K562 (cell line): ENCODE results near the gene GEMIN7. TPM values are rescaled to one million over a fixed set of nuclear protein-coding genes. Genes with fewer than 3 reads are reported as not detected.

Source experiments
- CREB1 ChIP-seq, 2 experiments: sonication (generic) in 1 of 2; formaldehyde crosslinking in 1 of 2; IDR thresholded peaks; 2 replicates each; pipeline versions ENCODE4 v1.6.1 to v1.8.0; 2012 to 2022; ENCODE audit warnings: inconsistent platforms in 1 of 2, mild to moderate bottlenecking in 1 of 2, missing genetic modification reagents in 1 of 2, moderate library complexity in 1 of 2
- E2F8 ChIP-seq: fragments of 450-650 bp; IDR thresholded peaks from 2 replicates; pipeline ENCODE4 v1.7.1; 2018; ENCODE audit warnings: mild to moderate bottlenecking, low read depth; ENCODE audit not compliant: partially characterized antibody
- GABPA ChIP-seq: fragments of 200-800 bp; sonication (Bioruptor generic); conservative IDR thresholded peaks from 2 replicates; pipeline ENCODE4 v1.6.1; 2016; ENCODE audit warnings: low read depth, missing genetic modification characterization, missing compliant biosample characterization
- GABPB2 ChIP-seq: fragments of 250-450 bp; sonication (Bioruptor Pico); conservative IDR thresholded peaks from 2 replicates; pipeline ENCODE4 v1.5.1; 2021; ENCODE audit warnings: mild to moderate bottlenecking
- HBP1 ChIP-seq: fragments of 450-650 bp; formaldehyde crosslinking; IDR thresholded peaks from 2 replicates; pipeline ENCODE4 v1.4.0; 2022; ENCODE audit warnings: missing genetic modification characterization
- NBN ChIP-seq: fragments of 450-650 bp; IDR thresholded peaks from 2 replicates; pipeline ENCODE4 v1.6.1; 2016; ENCODE audit warnings: low read depth, mild to moderate bottlenecking
- NCOA4 ChIP-seq: fragments of 450-650 bp; IDR thresholded peaks from 2 replicates; pipeline ENCODE4 v1.6.1; 2018; ENCODE audit warnings: mild to moderate bottlenecking; ENCODE audit not compliant: partially characterized antibody
- NR2C2 ChIP-seq, 2 experiments: fragments of 200-800 bp in 1 of 2; sonication (Bioruptor generic) in 1 of 2; sonication (generic) in 1 of 2; formaldehyde crosslinking in 1 of 2; IDR thresholded peaks; 2 replicates each; pipeline versions ENCODE4 v1.6.1 to v1.8.0; 2016 to 2022; ENCODE audit warnings: mild to moderate bottlenecking in 1 of 2, missing compliant biosample characterization in 1 of 2, missing genetic modification characterization in 1 of 2, missing genetic modification reagents in 1 of 2
- POLR2H ChIP-seq: IDR thresholded peaks from 2 replicates; pipeline ENCODE4 v1.6.1; 2016; ENCODE audit warnings: missing genetic modification characterization, low read depth, mild to moderate bottlenecking, control low read depth, missing compliant biosample characterization, moderate library complexity
- RAD51 ChIP-seq: fragments of 450-650 bp; IDR thresholded peaks from 2 replicates; pipeline ENCODE4 v1.7.1; 2016; ENCODE audit warnings: low read depth, mild to moderate bottlenecking, borderline replicate concordance
- SMARCA5 ChIP-seq: fragments of 450-650 bp; IDR thresholded peaks from 2 replicates; pipeline ENCODE4 v1.6.1; 2016
- TRIM24 ChIP-seq, 2 experiments: fragments of 450-650 bp; IDR thresholded peaks; 2 replicates each; pipeline ENCODE4 v1.6.1; 2016
- polyA plus RNA-seq, 8 experiments: library from polyadenylated mRNA; depleted of rRNA in 4 of 8; stranded (reverse) in 5 of 8; unstranded in 3 of 8; fragments of >200 nt; fragmentation: Nextera tagmentation in 2 of 8; fragmentation: Illumina TruSeq in 1 of 8; extraction: Ambion mirVana in 2 of 8; extraction: Trizol in 1 of 8; gene quantifications; 2 replicates each; pipeline versions ENCODE4 v1.2.1 to v1.2.3, GENCODE V29; 2011 to 2014; ENCODE audit warnings: inconsistent platforms in 1 of 8, missing spikeins in 1 of 8
- total RNA-seq, 7 experiments: library from RNA; depleted of rRNA in 6 of 7; stranded (reverse); fragments of >200 nt in 6 of 7; fragmentation: Illumina TruSeq in 2 of 7; extraction: Trizol in 2 of 7; gene quantifications; 2 replicates each; pipeline versions ENCODE4 v1.2.1 to v1.2.3, GENCODE V29; 2011 to 2021; ENCODE audit warnings: low replicate concordance in 1 of 7
- TF ChIP-seq, protein P1 (sequence below), 2 experiments: fragments of 450-650 bp in 1 of 2; sonication (generic) in 1 of 2; formaldehyde crosslinking in 1 of 2; IDR thresholded peaks in 1 of 2; conservative IDR thresholded peaks in 1 of 2; 2 replicates each; pipeline versions ENCODE4 v1.6.1 to v1.8.1; 2016 to 2023; ENCODE audit warnings: mild to moderate bottlenecking in 2 of 2, moderate library complexity in 2 of 2, inconsistent platforms in 1 of 2, missing genetic modification reagents in 1 of 2
- TF ChIP-seq, protein P2 (sequence below): fragments of 450-650 bp; IDR thresholded peaks from 2 replicates; pipeline ENCODE4 v1.7.0; 2016; ENCODE audit warnings: borderline replicate concordance
- TF ChIP-seq, protein P3 (sequence below): fragments of 450-650 bp; IDR thresholded peaks from 2 replicates; pipeline ENCODE4 v1.6.1; 2018; ENCODE audit warnings: mild to moderate bottlenecking, low read depth; ENCODE audit not compliant: partially characterized antibody

The GEMIN7 gene
- total and polyA plus RNA-seq, 9 of the 15 experiments (the other 6 are each of a cell fraction or from before 2014, with no cell fraction given): 23.1 to 124 (median 54.9) TPM

- no peak for TF ChIP-seq NBN
- no peak for TF ChIP-seq RAD51
- TF ChIP-seq POLR2H (tag): peak; percentile 81; the same call in 1 of the 2 replicates
- TF ChIP-seq HBP1 (CRISPR knock-in tag): no peak
- TF ChIP-seq, protein P1, sequence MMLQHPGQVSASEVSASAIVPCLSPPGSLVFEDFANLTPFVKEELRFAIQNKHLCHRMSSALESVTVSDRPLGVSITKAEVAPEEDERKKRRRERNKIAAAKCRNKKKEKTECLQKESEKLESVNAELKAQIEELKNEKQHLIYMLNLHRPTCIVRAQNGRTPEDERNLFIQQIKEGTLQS (IDR thresholded peaks at IDR 0.05): no peak
- TF ChIP-seq, protein P1 (CRISPR knock-in tag; conservative IDR thresholded peaks at IDR 0.05): 0 out of 2 replicates have a peak, but pooled peaks have one; percentile 22
- no peak for TF ChIP-seq TRIM24 (IDR thresholded peaks at IDR 0.05)
- peak; percentile 9 for TF ChIP-seq NCOA4
- TF ChIP-seq GABPA (tag): peak; percentile 99
- peak; percentile 69; the same call in 1 of the 2 replicates for TF ChIP-seq CREB1 (IDR thresholded peaks at IDR 0.05)
- TF ChIP-seq CREB1 (CRISPR knock-in tag; IDR thresholded peaks at IDR 0.05): peak; percentile 66; the same call in 1 of the 2 replicates
- TF ChIP-seq, protein P2, sequence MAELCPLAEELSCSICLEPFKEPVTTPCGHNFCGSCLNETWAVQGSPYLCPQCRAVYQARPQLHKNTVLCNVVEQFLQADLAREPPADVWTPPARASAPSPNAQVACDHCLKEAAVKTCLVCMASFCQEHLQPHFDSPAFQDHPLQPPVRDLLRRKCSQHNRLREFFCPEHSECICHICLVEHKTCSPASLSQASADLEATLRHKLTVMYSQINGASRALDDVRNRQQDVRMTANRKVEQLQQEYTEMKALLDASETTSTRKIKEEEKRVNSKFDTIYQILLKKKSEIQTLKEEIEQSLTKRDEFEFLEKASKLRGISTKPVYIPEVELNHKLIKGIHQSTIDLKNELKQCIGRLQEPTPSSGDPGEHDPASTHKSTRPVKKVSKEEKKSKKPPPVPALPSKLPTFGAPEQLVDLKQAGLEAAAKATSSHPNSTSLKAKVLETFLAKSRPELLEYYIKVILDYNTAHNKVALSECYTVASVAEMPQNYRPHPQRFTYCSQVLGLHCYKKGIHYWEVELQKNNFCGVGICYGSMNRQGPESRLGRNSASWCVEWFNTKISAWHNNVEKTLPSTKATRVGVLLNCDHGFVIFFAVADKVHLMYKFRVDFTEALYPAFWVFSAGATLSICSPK: 0 out of 2 replicates have a peak, but pooled peaks have one; percentile 73
- TF ChIP-seq GABPB2 (CRISPR knock-in tag): no peak
- no peak; the same call in 1 of the 2 replicates for TF ChIP-seq NR2C2 (CRISPR knock-in tag; IDR thresholded peaks at IDR 0.05)
- TF ChIP-seq NR2C2 (tag; IDR thresholded peaks at IDR 0.05): peak; percentile 98
- no peak for TF ChIP-seq SMARCA5
- TF ChIP-seq, protein P3, sequence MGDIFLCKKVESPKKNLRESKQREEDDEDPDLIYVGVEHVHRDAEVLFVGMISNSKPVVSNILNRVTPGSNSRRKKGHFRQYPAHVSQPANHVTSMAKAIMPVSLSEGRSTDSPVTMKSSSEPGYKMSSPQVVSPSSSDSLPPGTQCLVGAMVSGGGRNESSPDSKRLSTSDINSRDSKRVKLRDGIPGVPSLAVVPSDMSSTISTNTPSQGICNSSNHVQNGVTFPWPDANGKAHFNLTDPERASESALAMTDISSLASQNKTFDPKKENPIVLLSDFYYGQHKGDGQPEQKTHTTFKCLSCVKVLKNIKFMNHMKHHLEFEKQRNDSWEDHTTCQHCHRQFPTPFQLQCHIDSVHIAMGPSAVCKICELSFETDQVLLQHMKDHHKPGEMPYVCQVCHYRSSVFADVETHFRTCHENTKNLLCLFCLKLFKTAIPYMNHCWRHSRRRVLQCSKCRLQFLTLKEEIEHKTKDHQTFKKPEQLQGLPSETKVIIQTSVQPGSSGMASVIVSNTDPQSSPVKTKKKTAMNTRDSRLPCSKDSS: peak; percentile 54
- peak; percentile 87 for TF ChIP-seq E2F8
These were observed 39.8 kb upstream of the GEMIN7 start, which contains the start of gene CLASRP (continued) for GRCh38 chr19:45038931-45039893.
